ENCODE results near the gene HOXB2. TPM values are rescaled to one million over a fixed set of nuclear protein-coding genes. Genes with fewer than 3 reads are reported as not detected.

HOXB2 gene
- total RNA-seq, 1 experiment from 2014 or later: not detected

GRCh38 chr17:48559840-48560817 lies 15.2 kb upstream of the HOXB2 start:
- no peak overlapping the region for H3T11ph ChIP-seq (ENCODE audit: low read length)
- no peaks in the 10 kb centered on the region for H3K79me1 ChIP-seq (ENCODE audit: insufficient read depth, low read depth, low read length, poor library complexity, severe bottlenecking)
- no peaks in the 10 kb centered on the region for H3K4me1 ChIP-seq (ENCODE audit: insufficient read depth, low read length)
- H3K14ac ChIP-seq (ENCODE audit: insufficient read depth, low read length): no peak overlapping the region
- H3K23ac ChIP-seq (ENCODE audit: insufficient read length, low read depth, low read length): no peak overlapping the region
- H4K8ac ChIP-seq (replicated peaks; ENCODE audit: insufficient read length, low read depth, low read length): no peak overlapping the region
- no peak overlapping the region for H2BK120ac ChIP-seq (ENCODE audit: low read depth, low read length, poor library complexity, severe bottlenecking)
- Mint-ChIP-seq H3K36me3 (ENCODE audit: insufficient read depth in 1 of 3, low read depth in 3 of 3) (peaks cover 0 to 2% (median 0%) of the 10 kb centered on the region in 3 experiments; a peak in 2 of 7 replicates), H3K4me1 (peaks cover 2 to 17% of the 10 kb centered on the region in 2 experiments; a peak in 3 of 4 replicates), H3K27me3 (ENCODE audit: low read depth) (peaks cover 88% of the 10 kb centered on the region), H3K4me3 (no peak overlapping the region), H3K9me3 (peaks cover 0 to 6% of the 10 kb centered on the region in 2 experiments; a peak in 2 of 5 replicates), H3K27ac (no peak overlapping the region)
- no peak overlapping the region for H4K91ac ChIP-seq (ENCODE audit: insufficient read length, low read depth, low read length)
- no peak overlapping the region for H2AK5ac ChIP-seq (ENCODE audit: insufficient read length, low read length)
- no peak overlapping the region for H2BK15ac ChIP-seq (ENCODE audit: low read depth, low read length)
- H2BK5ac ChIP-seq (ENCODE audit: insufficient read length, low read length): no peak overlapping the region
- H3K18ac ChIP-seq (ENCODE audit: insufficient read length, low read depth, low read length): no peak overlapping the region
- H2BK20ac ChIP-seq (ENCODE audit: low read depth, low read length, poor library complexity, severe bottlenecking): no peak overlapping the region
- no peak overlapping the region for H2BK12ac ChIP-seq (ENCODE audit: insufficient read length, low read depth, low read length)
- WGBS (ENCODE audit: extremely low coverage, insufficient read length, low lambda C conversion rate): no CpG with 5 or more reads among the region's 14 CpGs
- H3K9me3 ChIP-seq (ENCODE audit: control insufficient read depth, low read depth, low read length): no peaks in the 10 kb centered on the region
- no peak overlapping the region for H4K5ac ChIP-seq (ENCODE audit: insufficient read length, low read depth, low read length)
- no peak overlapping the region for H3K9ac ChIP-seq (ENCODE audit: extremely low read depth, insufficient read length, low read length)
- H3K79me2 ChIP-seq (ENCODE audit: insufficient read depth, low read length): no peaks in the 10 kb centered on the region
- DNase-seq: no peak
- no peaks in the 10 kb centered on the region for H3K23me2 ChIP-seq (ENCODE audit: insufficient read length, low read depth, low read length, poor library complexity, severe bottlenecking)
- H3K56ac ChIP-seq (ENCODE audit: insufficient read length, low read depth, low read length): no peak overlapping the region
- no peak overlapping the region for H2AFZ ChIP-seq (ENCODE audit: low read length)
- peaks cover 97% of the 10 kb centered on the region for H3K27me3 ChIP-seq (ENCODE audit: insufficient read depth, low read length)
- H4K20me1 ChIP-seq (ENCODE audit: control insufficient read depth, insufficient read depth, insufficient read length): no peaks in the 10 kb centered on the region
- no peak overlapping the region for H3K4ac ChIP-seq (ENCODE audit: low read depth, low read length)
- H3K4me2 ChIP-seq (ENCODE audit: insufficient read depth, insufficient read length, low read length): no peak overlapping the region
- TF ChIP-seq, protein P1, sequence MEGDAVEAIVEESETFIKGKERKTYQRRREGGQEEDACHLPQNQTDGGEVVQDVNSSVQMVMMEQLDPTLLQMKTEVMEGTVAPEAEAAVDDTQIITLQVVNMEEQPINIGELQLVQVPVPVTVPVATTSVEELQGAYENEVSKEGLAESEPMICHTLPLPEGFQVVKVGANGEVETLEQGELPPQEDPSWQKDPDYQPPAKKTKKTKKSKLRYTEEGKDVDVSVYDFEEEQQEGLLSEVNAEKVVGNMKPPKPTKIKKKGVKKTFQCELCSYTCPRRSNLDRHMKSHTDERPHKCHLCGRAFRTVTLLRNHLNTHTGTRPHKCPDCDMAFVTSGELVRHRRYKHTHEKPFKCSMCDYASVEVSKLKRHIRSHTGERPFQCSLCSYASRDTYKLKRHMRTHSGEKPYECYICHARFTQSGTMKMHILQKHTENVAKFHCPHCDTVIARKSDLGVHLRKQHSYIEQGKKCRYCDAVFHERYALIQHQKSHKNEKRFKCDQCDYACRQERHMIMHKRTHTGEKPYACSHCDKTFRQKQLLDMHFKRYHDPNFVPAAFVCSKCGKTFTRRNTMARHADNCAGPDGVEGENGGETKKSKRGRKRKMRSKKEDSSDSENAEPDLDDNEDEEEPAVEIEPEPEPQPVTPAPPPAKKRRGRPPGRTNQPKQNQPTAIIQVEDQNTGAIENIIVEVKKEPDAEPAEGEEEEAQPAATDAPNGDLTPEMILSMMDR (conservative IDR thresholded peaks at IDR 0.05): no peak
- no peak overlapping the region for H3K27ac ChIP-seq (ENCODE audit: insufficient read length, low read depth, low read length)
